C4-2B (cell line): ENCODE measurements around the gene PCDHGA1.

Experiments used
- CTCF ChIP-seq: fragments of 450-650 bp; conservative IDR thresholded peaks from 2 replicates; pipeline ENCODE4 v1.5.1; 2017; ENCODE audit warnings: mild to moderate bottlenecking
- ZFX ChIP-seq: fragments of 450-650 bp; IDR thresholded peaks from 2 replicates; pipeline ENCODE4 v1.6.1; 2017

- no peak for TF ChIP-seq ZFX
- TF ChIP-seq CTCF = no peak
Measured at GRCh38 chr5:141523991-141524390, 193.7 kb downstream of the PCDHGA1 start.
